HepG2 (cell line): ENCODE measurements around the gene HIBADH. TPM values are rescaled to one million over a fixed set of nuclear protein-coding genes. Genes with fewer than 3 reads are reported as not detected.

Source experiments
- ATAC-seq: fragments of 200-7000 bp; cut with Tn5 transposase; 3 replicates; pipeline ENCODE4 v1.9.1; 2020; ENCODE audit warnings: mild to moderate bottlenecking, moderate library complexity
- BruUV-seq: library from RNA; stranded (reverse); fragments of 400-500 nt; replicated peaks from 2 replicates; lab custom pipeline; 2021; lab: Mats Ljungman, UMichigan
- CTCF ChIA-PET: fragments of 300-600 bp; formaldehyde crosslinking; extraction: SDS; loops from one replicate; lab custom pipeline; 2021; ENCODE audit warnings: low total read pairs, inconsistent platforms, low intra/inter-chr PET ratio; lab: Yijun Ruan, JAX
- POLR2A ChIA-PET: fragments of 350-600 bp; sonication (Branson Sonifier 250); formaldehyde crosslinking; loops from one replicate; lab custom pipeline; 2020; ENCODE audit warnings: antibody characterized with exemption, inconsistent platforms; lab: Yijun Ruan, JAX
- DNase-seq: peaks from one replicate; pipeline ENCODE4 v3.0.0-alpha.2; 2015; ENCODE audit warnings: low spot score
- FAIRE-seq: peaks from 3 replicates; lab custom pipeline; 2011; peaks lifted over from hg19 to GRCh38; lab: Jason Lieb, UNC
- H2AFZ ChIP-seq: one replicate; pipeline ENCODE4 v1.6.1; 2011; ENCODE audit warnings: low read length, inconsistent platforms
- H3K27ac ChIP-seq: fragments of 300-600 bp; 3 replicates; pipeline ENCODE4 v1.8.0; 2011; ENCODE audit warnings: mixed run types, mild to moderate bottlenecking, mixed read lengths, low read length, inconsistent platforms; ENCODE audit not compliant: insufficient read depth; ENCODE audit errors: extremely low read length
- H3K27me3 ChIP-seq, 2 experiments: fragments of 200-600 bp in 1 of 2; 2 replicates in 1 of 2; 3 replicates in 1 of 2; pipeline versions ENCODE4 v1.6.0 to v1.8.0; 2011; ENCODE audit warnings: low read length in 2 of 2, mild to moderate bottlenecking in 2 of 2, moderate library complexity in 2 of 2, inconsistent platforms in 1 of 2; ENCODE audit not compliant: insufficient read depth in 2 of 2, control insufficient read depth in 1 of 2
- H3K36me3 ChIP-seq, 2 experiments: fragments of 200-600 bp in 1 of 2; replicated peaks in 1 of 2; 2 replicates in 1 of 2; 3 replicates in 1 of 2; pipeline versions ENCODE4 v1.5.1 to v1.8.0; 2011; ENCODE audit warnings: low read length in 2 of 2, inconsistent platforms in 1 of 2; ENCODE audit not compliant: insufficient read depth in 2 of 2, control insufficient read depth in 1 of 2
- H3K4me1 ChIP-seq: 2 replicates; pipeline ENCODE4 v1.5.1; 2012; ENCODE audit warnings: low read length, inconsistent platforms; ENCODE audit not compliant: insufficient read depth
- H3K4me2 ChIP-seq: 2 replicates; pipeline ENCODE4 v1.6.0; 2011; ENCODE audit warnings: low read depth, low read length, inconsistent platforms
- H3K4me3 ChIP-seq, 3 experiments: fragments of 200-600 bp in 1 of 3; sonication (generic), shearing (Covaris generic) in 1 of 3; replicated peaks in 1 of 3; 2 replicates each; pipeline ENCODE4 v1.5.1; 2011 to 2016; ENCODE audit warnings: low read length in 3 of 3, inconsistent platforms in 2 of 3, low read depth in 2 of 3, mild to moderate bottlenecking in 2 of 3, control low read depth in 1 of 3, mixed read lengths in 1 of 3; ENCODE audit not compliant: insufficient read depth in 1 of 3
- H3K79me2 ChIP-seq: one replicate; pipeline ENCODE4 v1.6.1; 2011; ENCODE audit warnings: low read length, inconsistent platforms; ENCODE audit not compliant: insufficient read depth
- H3K9ac ChIP-seq: 2 replicates; pipeline ENCODE4 v1.6.0; 2011; ENCODE audit warnings: mild to moderate bottlenecking, low read depth, low read length, inconsistent platforms; ENCODE audit not compliant: insufficient read depth
- H3K9me3 ChIP-seq: 2 replicates; pipeline ENCODE4 v1.5.1; 2012; ENCODE audit warnings: mild to moderate bottlenecking, low read length
- H4K20me1 ChIP-seq: 2 replicates; pipeline ENCODE4 v1.6.0; 2011; ENCODE audit warnings: inconsistent platforms, mild to moderate bottlenecking, low read length, moderate library complexity; ENCODE audit not compliant: insufficient read depth
- GFI1 ChIP-seq: sonication (generic); formaldehyde crosslinking; IDR thresholded peaks from 2 replicates; pipeline ENCODE4 v1.5.0; 2020; ENCODE audit warnings: missing genetic modification reagents, mild to moderate bottlenecking, borderline replicate concordance
- ISL2 ChIP-seq: sonication (generic); formaldehyde crosslinking; IDR thresholded peaks from 2 replicates; pipeline ENCODE4 v1.5.0; 2020; ENCODE audit warnings: missing genetic modification reagents
- KIAA2018 ChIP-seq: sonication (generic); formaldehyde crosslinking; IDR thresholded peaks from 2 replicates; pipeline ENCODE4 v1.5.0; 2020; ENCODE audit warnings: mild to moderate bottlenecking, missing genetic modification reagents, borderline replicate concordance
- NRL ChIP-seq: sonication (generic); formaldehyde crosslinking; IDR thresholded peaks from 2 replicates; pipeline ENCODE4 v1.5.0; 2020; ENCODE audit warnings: missing genetic modification reagents, mild to moderate bottlenecking, moderate library complexity, borderline replicate concordance
- POGZ ChIP-seq: sonication (generic); formaldehyde crosslinking; IDR thresholded peaks from 2 replicates; pipeline ENCODE4 v1.4.0; 2020; ENCODE audit warnings: mild to moderate bottlenecking, missing genetic modification reagents
- ZNF205 ChIP-seq: IDR thresholded peaks from 2 replicates; pipeline ENCODE4 v1.6.1; 2018; ENCODE audit warnings: missing biosample characterization, missing genetic modification reagents
- ZNF329 ChIP-seq: sonication (generic); formaldehyde crosslinking; IDR thresholded peaks from 2 replicates; pipeline ENCODE4 v1.9.0; 2021; ENCODE audit warnings: low read depth, mild to moderate bottlenecking, missing genetic modification reagents
- ZNF589 ChIP-seq: sonication (generic); formaldehyde crosslinking; conservative IDR thresholded peaks from 2 replicates; pipeline ENCODE4 v1.8.0; 2022; ENCODE audit warnings: mild to moderate bottlenecking, moderate library complexity, missing genetic modification reagents
- in situ Hi-C: cut with HindIII; loops from 2 replicates; pipeline ENCODE4 v1.10.0; 2017; ENCODE audit warnings: low pct_unique_long_range_greater_than_20kb; ENCODE audit not compliant: extremely low pct_ligation_motif_present
- intact Hi-C: fragments of 100-400 bp; cut with micrococcal nuclease; formaldehyde crosslinking; loops from one replicate; pipeline ENCODE4 v1.10.0; 2022; ENCODE audit not compliant: unreplicated experiment
- polyA plus RNA-seq, 8 experiments: library from polyadenylated mRNA; depleted of rRNA in 3 of 8; stranded (reverse) in 7 of 8; unstranded in 1 of 8; fragments of >200 nt; fragmentation: Illumina TruSeq in 4 of 8; extraction: Trizol in 4 of 8; gene quantifications; 2 replicates each; pipeline versions ENCODE4 v1.2.1 to v1.2.3, GENCODE V29; 2011 to 2016; ENCODE audit warnings: low read depth in 4 of 8, missing spikeins in 1 of 8, mixed read lengths in 1 of 8; ENCODE audit not compliant: insufficient read depth in 1 of 8
- total RNA-seq, 5 experiments: library from RNA; depleted of rRNA; stranded (reverse); fragments of >200 nt; fragmentation: Illumina TruSeq; extraction: Trizol; gene quantifications; 2 replicates each; pipeline ENCODE4 v1.2.3, GENCODE V29; 2016; ENCODE audit warnings: low read depth in 1 of 5
- TF ChIP-seq, protein P1 (sequence below): sonication (generic); formaldehyde crosslinking; IDR thresholded peaks from 2 replicates; pipeline ENCODE4 v1.9.0; 2021; ENCODE audit warnings: missing genetic modification reagents, borderline replicate concordance
- TF ChIP-seq, protein P2 (sequence below): sonication (generic); formaldehyde crosslinking; IDR thresholded peaks from 2 replicates; pipeline ENCODE4 v1.4.0; 2020; ENCODE audit warnings: missing genetic modification reagents, borderline replicate concordance
- TF ChIP-seq, protein P3 (sequence below): sonication (generic); formaldehyde crosslinking; IDR thresholded peaks from 2 replicates; pipeline ENCODE4 v1.4.0; 2020; ENCODE audit warnings: mild to moderate bottlenecking, low read depth, missing genetic modification reagents

Gene HIBADH
- total and polyA plus RNA-seq, 2 of the 13 experiments (the other 11 are each of a cell fraction or from before 2014, with no cell fraction given) = 49.9 to 59.5 TPM

DNA sequence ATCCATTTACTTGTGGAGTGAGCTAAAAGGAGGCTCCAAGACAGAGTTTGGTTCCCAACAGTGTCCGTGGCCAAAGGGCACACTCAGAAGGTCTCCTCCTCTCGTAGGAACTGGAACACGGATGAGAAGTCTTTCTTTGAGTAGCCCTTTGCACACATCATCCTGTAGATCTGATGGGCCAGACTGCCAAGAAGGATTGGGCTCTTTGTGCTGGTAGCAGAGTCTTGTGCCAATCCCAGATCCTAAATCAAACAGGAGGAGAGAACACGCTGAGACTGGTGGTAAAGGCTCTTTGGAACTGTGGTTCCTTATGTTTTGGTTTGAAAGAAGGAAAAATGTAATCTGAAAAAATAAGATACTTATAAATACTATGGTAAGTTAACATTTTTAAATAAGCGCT, 136.6 kb downstream of the HIBADH start (continued):
- TF ChIP-seq, protein P1, sequence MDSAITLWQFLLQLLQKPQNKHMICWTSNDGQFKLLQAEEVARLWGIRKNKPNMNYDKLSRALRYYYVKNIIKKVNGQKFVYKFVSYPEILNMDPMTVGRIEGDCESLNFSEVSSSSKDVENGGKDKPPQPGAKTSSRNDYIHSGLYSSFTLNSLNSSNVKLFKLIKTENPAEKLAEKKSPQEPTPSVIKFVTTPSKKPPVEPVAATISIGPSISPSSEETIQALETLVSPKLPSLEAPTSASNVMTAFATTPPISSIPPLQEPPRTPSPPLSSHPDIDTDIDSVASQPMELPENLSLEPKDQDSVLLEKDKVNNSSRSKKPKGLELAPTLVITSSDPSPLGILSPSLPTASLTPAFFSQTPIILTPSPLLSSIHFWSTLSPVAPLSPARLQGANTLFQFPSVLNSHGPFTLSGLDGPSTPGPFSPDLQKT (CRISPR knock-in tag) = no peak
- TF ChIP-seq, protein P2, sequence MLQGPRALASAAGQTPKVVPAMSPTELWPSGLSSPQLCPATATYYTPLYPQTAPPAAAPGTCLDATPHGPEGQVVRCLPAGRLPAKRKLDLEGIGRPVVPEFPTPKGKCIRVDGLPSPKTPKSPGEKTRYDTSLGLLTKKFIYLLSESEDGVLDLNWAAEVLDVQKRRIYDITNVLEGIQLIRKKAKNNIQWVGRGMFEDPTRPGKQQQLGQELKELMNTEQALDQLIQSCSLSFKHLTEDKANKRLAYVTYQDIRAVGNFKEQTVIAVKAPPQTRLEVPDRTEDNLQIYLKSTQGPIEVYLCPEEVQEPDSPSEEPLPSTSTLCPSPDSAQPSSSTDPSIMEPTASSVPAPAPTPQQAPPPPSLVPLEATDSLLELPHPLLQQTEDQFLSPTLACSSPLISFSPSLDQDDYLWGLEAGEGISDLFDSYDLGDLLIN (CRISPR knock-in tag) = no peak
- TF ChIP-seq GFI1 (CRISPR knock-in tag) (no peak), POGZ (CRISPR knock-in tag) (no peak), ZNF205 (CRISPR knock-in tag) (no peak), ZNF329 (CRISPR knock-in tag) (no peak), ISL2 (CRISPR knock-in tag) (no peak), ZNF589 (CRISPR knock-in tag) (no peak)
- TF ChIP-seq, protein P3, sequence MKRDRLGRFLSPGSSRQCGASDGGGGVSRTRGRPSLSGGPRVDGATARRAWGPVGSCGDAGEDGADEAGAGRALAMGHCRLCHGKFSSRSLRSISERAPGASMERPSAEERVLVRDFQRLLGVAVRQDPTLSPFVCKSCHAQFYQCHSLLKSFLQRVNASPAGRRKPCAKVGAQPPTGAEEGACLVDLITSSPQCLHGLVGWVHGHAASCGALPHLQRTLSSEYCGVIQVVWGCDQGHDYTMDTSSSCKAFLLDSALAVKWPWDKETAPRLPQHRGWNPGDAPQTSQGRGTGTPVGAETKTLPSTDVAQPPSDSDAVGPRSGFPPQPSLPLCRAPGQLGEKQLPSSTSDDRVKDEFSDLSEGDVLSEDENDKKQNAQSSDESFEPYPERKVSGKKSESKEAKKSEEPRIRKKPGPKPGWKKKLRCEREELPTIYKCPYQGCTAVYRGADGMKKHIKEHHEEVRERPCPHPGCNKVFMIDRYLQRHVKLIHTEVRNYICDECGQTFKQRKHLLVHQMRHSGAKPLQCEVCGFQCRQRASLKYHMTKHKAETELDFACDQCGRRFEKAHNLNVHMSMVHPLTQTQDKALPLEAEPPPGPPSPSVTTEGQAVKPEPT (CRISPR knock-in tag) = no peak
- TF ChIP-seq, all 625 proteins: peak for 0

- Histone ChIP-seq H3K4me3 (no peak overlapping the region), H3K27me3 (no peaks in the 10 kb centered on the region), H3K27ac (no peak overlapping the region), H3K79me2 (no peaks in the 10 kb centered on the region), H3K9me3 (no peaks in the 10 kb centered on the region), H4K20me1 (no peaks in the 10 kb centered on the region), H3K36me3 (peaks cover 6 to 22% of the 10 kb centered on the region in 2 experiments; a peak in 4 of 5 replicates), H3K4me2 (no peak overlapping the region), H3K9ac (no peak overlapping the region), H2AFZ (no peak overlapping the region), H3K4me1 (peaks cover 6% of the 10 kb centered on the region)
- intact Hi-C loops = no loop called here
- no peak for FAIRE-seq
- no TSS peak for BruUV-seq
- ChIA-PET POLR2A (no interaction called here), CTCF (no interaction called here)
- DNase-seq = no peak
- in situ Hi-C loops = no loop called here
- no peak for ATAC-seq
- TF ChIP-seq NRL (CRISPR knock-in tag) (no peak), KIAA2018 (CRISPR knock-in tag) (no peak)
Measured at GRCh38 chr7:27523321-27523720, 139.4 kb downstream of the HIBADH start.
